Activated CD4-positive, alpha-beta T cell treated with anti-CD3 and anti-CD28 coated beads, Interleukin-2, amount 10 ng/mL, durations not matched to agents 24 days and 14 days (primary cell): ENCODE results near the gene UMAD1. TPM values are rescaled to one million over a fixed set of nuclear protein-coding genes. Genes with fewer than 3 reads are reported as not detected.
"Not testable (repeated sequence)": the region's sequence is repeated elsewhere in the genome, so short reads cannot be mapped to it uniquely, and the experiment has no call there.

Source experiments
- DNase-seq: peaks from one replicate; pipeline ENCODE4 v3.0.0; 2022
- H3K27ac Mint-ChIP-seq: one replicate; pipeline ENCODE4 v1.8.0; 2022; ENCODE audit warnings: mild to moderate bottlenecking, mixed read lengths
- H3K27me3 Mint-ChIP-seq: one replicate; pipeline ENCODE4 v1.8.0; 2022; ENCODE audit warnings: mixed read lengths
- H3K36me3 Mint-ChIP-seq: one replicate; pipeline ENCODE4 v1.8.0; 2022; ENCODE audit warnings: low read depth, mild to moderate bottlenecking, mixed read lengths
- H3K4me1 Mint-ChIP-seq: one replicate; pipeline ENCODE4 v1.8.0; 2021; ENCODE audit warnings: mixed read lengths
- H3K4me3 Mint-ChIP-seq: one replicate; pipeline ENCODE4 v1.8.0; 2022; ENCODE audit warnings: mild to moderate bottlenecking, moderate library complexity, mixed read lengths
- H3K9me3 Mint-ChIP-seq: one replicate; pipeline ENCODE4 v1.8.0; 2021; ENCODE audit warnings: mixed read lengths
- intact Hi-C: fragments of 100-400 bp; cut with micrococcal nuclease; formaldehyde crosslinking; loops from one replicate; pipeline ENCODE4 v1.15.1; 2023
- total RNA-seq: library from RNA; stranded (reverse); gene quantifications from 2 replicates; pipeline ENCODE4 v1.2.3, GENCODE V29; 2022

Gene UMAD1
- total RNA-seq, 1 donor from 2014 or later = 11.8 TPM

- Mint-ChIP-seq H3K27ac (no peak overlapping the region), H3K9me3 (peaks cover under 1% of the 10 kb centered on the region), H3K4me3 (no peak overlapping the region), H3K4me1 (no peaks in the 10 kb centered on the region), H3K27me3 (no peaks in the 10 kb centered on the region), H3K36me3 (peaks cover 3% of the 10 kb centered on the region)
- no peak for DNase-seq
- intact Hi-C loops = no loop called here
These were observed 162.0 kb downstream of the UMAD1 start for GRCh38 chr7:7802531-7802930.

- H3K4me3 Mint-ChIP-seq = no peak overlapping the region
- H3K9me3 Mint-ChIP-seq = no peaks in the 10 kb centered on the region
- H3K4me1 Mint-ChIP-seq = no peaks in the 10 kb centered on the region
- no peak for DNase-seq
- H3K27me3 Mint-ChIP-seq = no peaks in the 10 kb centered on the region
- H3K27ac Mint-ChIP-seq = no peak overlapping the region
- no peaks in the 10 kb centered on the region for H3K36me3 Mint-ChIP-seq
- intact Hi-C loops = no loop called here
These were observed 163.2 kb downstream of the UMAD1 start for GRCh38 chr7:7803715-7804178.

GRCh38 chr7:7804822-7805221, 164.3 kb downstream of the UMAD1 start:
- H3K36me3 Mint-ChIP-seq, H3K4me1 Mint-ChIP-seq, intact Hi-C loops, H3K27ac Mint-ChIP-seq, H3K9me3 Mint-ChIP-seq, H3K27me3 Mint-ChIP-seq, DNase-seq, H3K4me3 Mint-ChIP-seq: not testable (repeated sequence)

GRCh38 chr7:7805511-7806153, 165.1 kb downstream of the UMAD1 start:
- no peaks in the 10 kb centered on the region for H3K4me1 Mint-ChIP-seq
- no peak overlapping the region for H3K4me3 Mint-ChIP-seq
- H3K36me3 Mint-ChIP-seq = no peaks in the 10 kb centered on the region
- intact Hi-C loops = no loop called here
- no peak overlapping the region for H3K27ac Mint-ChIP-seq
- no peak for DNase-seq
- no peaks in the 10 kb centered on the region for H3K27me3 Mint-ChIP-seq
- H3K9me3 Mint-ChIP-seq = no peaks in the 10 kb centered on the region

- Mint-ChIP-seq H3K4me1 (no peaks in the 10 kb centered on the region), H3K27ac (no peak overlapping the region), H3K27me3 (no peaks in the 10 kb centered on the region), H3K4me3 (no peak overlapping the region), H3K9me3 (no peaks in the 10 kb centered on the region), H3K36me3 (no peaks in the 10 kb centered on the region)
- intact Hi-C loops = no loop called here
- no peak for DNase-seq
These were observed 167.6 kb downstream of the UMAD1 start for GRCh38 chr7:7808156-7808555.

GRCh38 chr7:7808626-7809025, 168.1 kb downstream of the UMAD1 start:
- no peaks in the 10 kb centered on the region for H3K4me1 Mint-ChIP-seq
- intact Hi-C loops = no loop called here
- H3K36me3 Mint-ChIP-seq = no peaks in the 10 kb centered on the region

GRCh38 chr7:7810380-7810779, 169.8 kb downstream of the UMAD1 start:
- no peak overlapping the region for H3K4me3 Mint-ChIP-seq
- DNase-seq = no peak
- intact Hi-C loops = no loop called here
- no peak overlapping the region for H3K27ac Mint-ChIP-seq
- H3K27me3 Mint-ChIP-seq = no peaks in the 10 kb centered on the region
- peaks cover 2% of the 10 kb centered on the region for H3K9me3 Mint-ChIP-seq
- peaks cover 7% of the 10 kb centered on the region for H3K36me3 Mint-ChIP-seq
- peaks cover 3% of the 10 kb centered on the region for H3K4me1 Mint-ChIP-seq

More at GRCh38 chr7:7808626-7809025, 168.1 kb downstream of the UMAD1 start:
- Mint-ChIP-seq H3K9me3 (no peaks in the 10 kb centered on the region), H3K4me3 (no peak overlapping the region), H3K27ac (no peak overlapping the region), H3K27me3 (no peaks in the 10 kb centered on the region)
- no peak for DNase-seq

GRCh38 chr7:7810826-7811225, 170.3 kb downstream of the UMAD1 start:
- H3K4me1 Mint-ChIP-seq = peaks cover 7% of the 10 kb centered on the region
- H3K4me3 Mint-ChIP-seq = no peak overlapping the region
- peaks cover 4% of the 10 kb centered on the region for H3K9me3 Mint-ChIP-seq
- intact Hi-C loops = no loop called here
- no peak for DNase-seq
- H3K27ac Mint-ChIP-seq = no peak overlapping the region
- H3K36me3 Mint-ChIP-seq = peaks cover 7% of the 10 kb centered on the region
- no peaks in the 10 kb centered on the region for H3K27me3 Mint-ChIP-seq

- H3K9me3 Mint-ChIP-seq = peaks cover 4% of the 10 kb centered on the region
- H3K36me3 Mint-ChIP-seq = peaks cover 7% of the 10 kb centered on the region
- H3K27ac Mint-ChIP-seq = no peak overlapping the region
- H3K4me3 Mint-ChIP-seq = no peak overlapping the region
- intact Hi-C loops = no loop called here
- H3K4me1 Mint-ChIP-seq = peaks cover 18% of the 10 kb centered on the region
- no peak for DNase-seq
- no peaks in the 10 kb centered on the region for H3K27me3 Mint-ChIP-seq
These were observed 171.6 kb downstream of the UMAD1 start for GRCh38 chr7:7812112-7812511.

GRCh38 chr7:7815395-7815794, 174.8 kb downstream of the UMAD1 start:
- no peaks in the 10 kb centered on the region for H3K27me3 Mint-ChIP-seq
- H3K27ac Mint-ChIP-seq = no peak overlapping the region
- H3K4me3 Mint-ChIP-seq = peak overlapping the region; percentile 39
- H3K36me3 Mint-ChIP-seq = peaks cover 14% of the 10 kb centered on the region
- peaks cover 9% of the 10 kb centered on the region for H3K9me3 Mint-ChIP-seq
- peaks cover 24% of the 10 kb centered on the region for H3K4me1 Mint-ChIP-seq
- intact Hi-C loops = no loop called here
- DNase-seq = no peak

GRCh38 chr7:7816084-7816483, 175.5 kb downstream of the UMAD1 start:
- Mint-ChIP-seq H3K36me3 (peaks cover 14% of the 10 kb centered on the region), H3K4me1 (peaks cover 24% of the 10 kb centered on the region), H3K27ac (no peak overlapping the region), H3K27me3 (no peaks in the 10 kb centered on the region), H3K4me3 (peak overlapping the region; percentile 39), H3K9me3 (peaks cover 9% of the 10 kb centered on the region)
- peak; percentile 76 for DNase-seq
- intact Hi-C loops = no loop called here

GRCh38 chr7:7816816-7817536, 176.4 kb downstream of the UMAD1 start:
- Mint-ChIP-seq H3K4me3 (peak overlapping the region; percentile 39), H3K9me3 (peaks cover 9% of the 10 kb centered on the region), H3K36me3 (peaks cover 14% of the 10 kb centered on the region), H3K27me3 (no peaks in the 10 kb centered on the region), H3K4me1 (peaks cover 24% of the 10 kb centered on the region), H3K27ac (no peak overlapping the region)
- intact Hi-C loops = no loop called here
- no peak for DNase-seq

- no peak for DNase-seq
- intact Hi-C loops = no loop called here
- H3K27ac Mint-ChIP-seq = no peak overlapping the region
- peaks cover 9% of the 10 kb centered on the region for H3K9me3 Mint-ChIP-seq
- H3K4me3 Mint-ChIP-seq = no peak overlapping the region
- H3K4me1 Mint-ChIP-seq = peaks cover 24% of the 10 kb centered on the region
- peaks cover 14% of the 10 kb centered on the region for H3K36me3 Mint-ChIP-seq
- no peaks in the 10 kb centered on the region for H3K27me3 Mint-ChIP-seq
These were observed 177.2 kb downstream of the UMAD1 start for GRCh38 chr7:7817748-7818147.

- peaks cover 14% of the 10 kb centered on the region for H3K36me3 Mint-ChIP-seq
- DNase-seq, H3K27ac Mint-ChIP-seq, H3K9me3 Mint-ChIP-seq, intact Hi-C loops, H3K27me3 Mint-ChIP-seq, H3K4me3 Mint-ChIP-seq: not testable (repeated sequence)
- H3K4me1 Mint-ChIP-seq = peaks cover 24% of the 10 kb centered on the region
These were observed 177.6 kb downstream of the UMAD1 start for GRCh38 chr7:7818179-7818578.
